HG03378 (cell line): ENCODE measurements around the gene LRRC45.
"Not testable (repeated sequence)": the region's sequence is repeated elsewhere in the genome, so short reads cannot be mapped to it uniquely, and the experiment has no call there.

Experiments
- ATAC-seq: cut with Tn5 transposase; IDR thresholded peaks from one replicate; pipeline ENCODE4 v1.9.1; 2021; ENCODE audit warnings: mild to moderate bottlenecking, moderate library complexity; ENCODE audit not compliant: unreplicated experiment

Gene LRRC45

DNA sequence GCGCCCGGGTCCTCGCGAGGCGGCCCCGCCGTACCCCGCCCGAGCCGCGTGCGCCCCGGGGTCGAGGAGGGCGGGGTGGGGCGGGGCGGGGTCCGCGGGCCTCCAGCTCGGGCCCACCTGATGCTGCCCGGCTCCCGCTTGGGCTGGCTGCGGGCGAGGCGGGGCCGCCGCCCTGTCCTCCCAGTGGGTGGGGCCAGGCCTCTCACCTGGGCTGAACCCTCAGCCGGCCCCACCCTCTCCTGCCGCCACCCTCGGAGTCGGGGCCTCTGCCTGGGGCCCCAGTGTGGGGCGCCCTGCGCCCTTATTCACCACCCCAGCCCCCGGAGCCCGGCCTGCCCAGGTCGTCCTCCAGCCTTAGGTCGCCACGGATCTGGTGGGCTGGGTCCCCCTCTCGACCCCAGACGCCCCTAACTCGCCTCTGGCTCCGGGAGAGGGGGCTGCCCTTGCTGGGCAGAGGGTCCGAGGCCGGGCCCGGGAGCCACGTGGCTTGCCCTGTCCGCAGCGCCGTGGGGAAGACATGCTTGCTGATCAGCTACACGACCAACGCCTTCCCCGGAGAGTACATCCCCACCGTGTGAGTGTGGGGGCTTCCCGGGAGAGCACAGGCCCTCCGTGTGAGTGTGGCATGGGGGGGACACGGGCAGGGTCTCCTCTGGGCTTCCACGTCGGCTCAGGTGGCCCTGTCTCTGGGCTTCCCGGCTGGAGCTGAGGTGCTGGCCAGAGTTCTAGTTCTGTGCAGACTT lies 9.0 kb downstream of the LRRC45 start:
- no peak for ATAC-seq

DNA sequence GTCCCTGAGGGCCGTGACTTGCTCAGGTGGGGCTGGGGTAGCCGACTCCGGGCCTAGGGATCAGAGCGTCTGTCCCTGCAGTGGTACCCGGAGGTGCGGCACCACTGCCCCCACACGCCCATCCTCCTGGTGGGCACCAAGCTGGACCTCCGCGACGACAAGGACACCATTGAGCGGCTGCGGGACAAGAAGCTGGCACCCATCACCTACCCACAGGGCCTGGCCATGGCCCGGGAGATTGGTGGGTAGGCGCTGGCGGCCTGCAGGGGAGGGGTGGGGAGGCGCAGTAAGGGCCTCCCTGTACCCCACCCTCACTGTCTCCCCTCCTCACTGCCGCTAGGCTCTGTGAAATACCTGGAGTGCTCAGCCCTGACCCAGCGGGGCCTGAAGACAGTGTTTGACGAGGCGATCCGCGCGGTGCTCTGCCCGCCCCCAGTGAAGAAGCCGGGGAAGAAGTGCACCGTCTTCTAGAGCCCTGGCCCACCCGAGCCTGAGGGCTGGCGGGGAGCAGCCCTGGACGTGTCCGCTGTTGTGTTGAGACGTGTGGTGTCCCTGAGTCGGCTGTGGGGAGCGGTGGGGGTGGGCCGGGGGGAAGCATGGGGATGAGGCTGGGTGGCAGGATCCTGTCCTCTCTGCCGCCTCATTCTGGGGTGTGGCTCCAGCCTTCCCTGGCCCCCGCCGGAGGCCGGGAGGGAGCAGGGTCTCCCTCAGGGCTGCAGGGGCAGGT lies 10.4 kb downstream of the LRRC45 start:
- no peak for ATAC-seq

DNA sequence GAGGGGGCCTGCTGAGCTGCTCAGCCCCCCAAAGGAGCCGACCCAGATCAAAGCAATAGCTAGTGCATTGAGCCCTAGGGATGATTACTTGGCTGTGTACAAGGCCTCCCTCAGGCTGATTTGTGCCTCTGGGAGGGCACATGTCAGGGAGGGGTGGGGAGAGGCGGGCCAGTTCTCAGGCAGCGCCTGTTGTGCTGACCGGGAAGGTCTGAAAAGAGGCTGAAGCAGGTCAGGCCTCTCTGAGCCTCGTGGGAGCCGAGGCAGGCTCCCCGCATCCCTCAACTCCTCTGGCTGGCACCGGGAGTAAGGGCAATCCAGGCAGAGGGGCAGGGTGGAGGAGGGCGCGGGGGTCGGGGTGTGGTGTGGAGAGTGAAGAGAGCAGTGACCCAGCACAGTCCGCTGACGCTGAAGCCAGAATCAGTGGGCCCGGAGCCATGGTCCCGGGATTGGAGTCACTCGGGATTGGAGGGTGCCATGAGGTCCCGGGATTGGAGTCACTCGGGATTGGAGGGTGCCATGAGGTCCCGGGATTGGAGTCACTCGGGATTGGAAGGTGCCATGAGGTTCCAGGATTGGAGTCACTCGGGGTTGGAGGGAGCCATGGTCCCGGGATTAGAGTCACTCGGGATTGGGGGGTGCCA lies 11.4 kb downstream of the LRRC45 start:
- no peak for ATAC-seq

DNA sequence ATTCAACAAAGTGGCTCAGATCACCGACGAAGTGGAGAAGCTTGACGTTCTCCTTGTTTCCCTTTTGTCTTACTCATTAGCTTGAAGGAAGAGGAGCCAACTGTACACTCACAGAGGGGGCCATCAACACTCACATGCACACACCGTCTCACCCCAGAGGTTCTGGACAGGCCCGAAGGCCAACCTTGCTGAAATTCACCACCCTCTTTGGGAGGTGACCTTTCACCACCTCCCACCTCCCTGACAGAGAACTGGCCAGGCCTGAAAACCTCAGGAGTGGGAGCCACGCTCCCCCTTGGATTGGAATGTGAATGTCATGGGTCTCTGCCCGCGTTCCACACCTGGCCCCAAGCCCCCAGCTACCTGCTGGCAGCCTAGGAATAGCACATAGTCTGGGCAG lies 12.4 kb downstream of the LRRC45 start:
- no peak for ATAC-seq

DNA sequence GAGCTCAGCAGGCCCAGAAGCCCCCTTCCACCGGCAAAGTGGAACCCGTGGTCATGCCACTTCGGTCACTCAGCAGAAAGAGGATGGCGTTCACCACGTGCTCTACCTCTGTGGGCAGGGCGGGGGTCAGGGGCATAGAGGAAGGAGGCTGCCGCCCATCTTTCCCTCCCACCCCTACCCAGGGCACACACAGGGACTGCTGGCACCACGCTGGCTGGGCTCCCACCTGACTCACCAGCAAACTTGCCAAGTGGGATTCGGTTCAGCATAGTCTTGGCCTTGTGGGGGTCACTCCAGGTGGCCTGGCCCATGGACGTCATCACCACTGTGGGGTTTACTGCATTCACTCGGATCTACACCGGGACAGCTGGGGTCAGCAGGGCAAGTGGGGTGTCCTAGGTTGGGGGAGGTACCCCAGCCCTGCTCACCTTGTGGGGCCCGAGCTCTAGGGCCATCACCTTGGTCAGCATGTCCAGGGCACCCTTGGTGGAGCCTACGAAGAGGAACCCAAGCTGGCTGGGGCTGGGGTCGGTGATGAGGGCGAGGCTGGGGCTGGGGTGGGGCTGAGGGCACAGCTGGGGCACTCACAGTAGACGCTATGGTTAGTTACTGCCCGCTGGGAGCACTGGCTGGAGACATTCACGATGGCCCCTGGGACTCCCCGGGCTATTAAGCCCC lies 13.0 kb downstream of the LRRC45 start:
- no peak for ATAC-seq

DNA sequence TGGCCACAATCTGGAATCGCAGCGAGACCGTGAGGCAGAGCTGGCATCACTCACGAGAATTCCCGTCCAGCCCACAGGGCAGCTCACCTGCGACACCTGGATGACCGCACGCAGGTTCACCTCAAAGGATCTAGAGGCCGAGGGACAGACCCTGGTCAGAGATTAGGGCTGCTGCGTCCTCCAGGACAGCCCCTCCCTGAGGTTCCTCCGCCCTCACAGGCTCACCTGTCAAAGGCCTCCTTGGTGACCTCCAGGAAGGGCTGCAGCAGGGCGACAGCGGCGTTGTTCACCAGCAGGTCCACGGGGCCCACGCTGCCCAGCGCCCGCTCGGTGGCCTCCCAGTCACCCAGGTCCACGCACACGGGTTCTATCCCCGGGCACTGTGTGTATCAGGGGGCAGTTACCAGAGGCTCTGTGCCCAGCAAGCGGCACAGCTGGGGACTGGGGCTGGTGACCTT lies 13.6 kb downstream of the LRRC45 start:
- ATAC-seq, result no peak

DNA sequence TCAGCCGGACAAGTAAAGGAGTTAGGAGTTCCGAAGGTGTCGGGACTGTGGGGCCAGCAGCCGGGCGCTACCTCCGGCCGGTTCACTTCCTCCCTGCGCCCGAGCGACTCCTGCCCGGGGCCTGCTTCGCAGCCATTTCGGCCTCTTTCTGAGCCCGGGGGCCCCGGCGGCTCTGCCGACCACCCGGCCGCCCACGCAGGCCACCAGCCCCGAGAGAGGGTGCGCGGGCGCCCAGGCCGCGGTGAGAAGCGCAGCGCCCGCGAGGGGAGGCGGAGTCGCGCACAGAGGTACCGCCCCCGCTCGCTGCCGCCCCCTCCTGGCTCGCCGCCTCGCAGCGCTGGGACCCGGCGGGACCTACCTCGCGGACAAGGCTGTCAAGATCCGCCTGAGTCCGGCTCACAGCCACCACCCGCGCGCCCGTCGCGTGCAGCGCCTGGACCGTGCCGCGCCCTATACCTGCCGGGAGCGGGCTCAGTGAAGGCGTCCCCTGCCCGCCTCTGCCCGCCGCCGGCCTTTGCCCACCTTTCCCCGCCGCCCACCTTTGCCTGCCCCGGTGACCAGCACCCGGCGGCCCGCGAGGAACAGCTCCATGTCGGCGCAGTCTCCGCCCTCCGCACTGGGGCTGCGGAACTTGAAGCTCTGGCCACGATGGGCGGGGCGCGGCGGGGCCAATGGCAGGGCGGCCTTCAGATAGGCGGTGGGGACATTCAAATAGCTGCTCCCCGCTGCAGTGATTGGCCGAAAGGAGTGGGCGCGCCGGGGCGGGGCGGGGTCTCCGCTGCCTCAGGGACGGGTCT lies 14.2 kb downstream of the LRRC45 start, which contains the start of gene DCXR:
Gene DCXR, minus strand, starts transcription at position 606 of the 797 bp plus-strand sequence. Its CDS starts 15 bp downstream, at position 591.
- ATAC-seq, result peak; percentile 85

DNA sequence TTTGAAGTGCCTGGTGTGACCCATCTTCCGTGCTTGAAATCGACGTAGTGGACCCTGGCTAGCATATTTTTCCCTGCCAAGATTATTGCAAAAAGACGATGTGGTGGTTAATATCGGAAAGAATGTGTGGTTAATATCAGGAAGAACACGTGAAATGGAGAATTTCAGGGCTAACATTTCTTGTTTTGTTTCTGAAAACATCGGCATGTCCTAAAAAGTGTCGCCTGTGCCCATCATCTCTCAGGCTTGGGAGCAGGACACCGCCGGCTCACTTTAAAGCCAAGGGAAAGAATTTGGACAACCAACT lies 14.7 kb downstream of the LRRC45 start:
- no peak for ATAC-seq

DNA sequence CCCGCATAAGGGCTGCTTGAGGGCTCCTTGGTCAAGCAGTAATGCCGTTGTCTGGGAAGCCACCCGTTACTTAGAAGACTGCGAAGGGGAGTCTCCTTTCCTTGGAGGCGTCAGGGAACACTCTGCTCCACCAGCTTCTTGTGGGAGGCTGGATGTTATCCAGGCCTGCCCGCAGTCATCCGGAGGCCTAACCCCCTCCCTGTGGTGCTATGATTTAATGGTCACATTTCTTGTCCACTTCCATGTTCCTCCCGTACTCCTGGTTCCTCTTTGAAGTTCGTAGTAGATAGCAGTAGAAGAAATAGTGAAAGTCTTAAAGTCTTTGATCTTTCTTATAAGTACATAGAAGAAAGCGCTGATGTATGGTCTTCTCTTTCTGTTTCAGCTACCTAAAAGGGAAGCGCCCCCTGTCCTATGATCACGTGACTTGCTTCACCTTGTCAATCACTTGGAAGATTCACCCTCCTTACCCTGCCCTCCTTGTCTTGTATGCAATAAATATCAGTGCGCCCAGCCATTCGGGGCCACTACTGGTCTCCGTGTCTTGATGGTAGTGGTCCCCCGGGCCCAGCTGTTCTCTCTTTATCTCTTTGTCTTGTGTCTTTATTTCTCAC lies 15.8 kb downstream of the LRRC45 start:
- not testable (repeated sequence) for ATAC-seq

DNA sequence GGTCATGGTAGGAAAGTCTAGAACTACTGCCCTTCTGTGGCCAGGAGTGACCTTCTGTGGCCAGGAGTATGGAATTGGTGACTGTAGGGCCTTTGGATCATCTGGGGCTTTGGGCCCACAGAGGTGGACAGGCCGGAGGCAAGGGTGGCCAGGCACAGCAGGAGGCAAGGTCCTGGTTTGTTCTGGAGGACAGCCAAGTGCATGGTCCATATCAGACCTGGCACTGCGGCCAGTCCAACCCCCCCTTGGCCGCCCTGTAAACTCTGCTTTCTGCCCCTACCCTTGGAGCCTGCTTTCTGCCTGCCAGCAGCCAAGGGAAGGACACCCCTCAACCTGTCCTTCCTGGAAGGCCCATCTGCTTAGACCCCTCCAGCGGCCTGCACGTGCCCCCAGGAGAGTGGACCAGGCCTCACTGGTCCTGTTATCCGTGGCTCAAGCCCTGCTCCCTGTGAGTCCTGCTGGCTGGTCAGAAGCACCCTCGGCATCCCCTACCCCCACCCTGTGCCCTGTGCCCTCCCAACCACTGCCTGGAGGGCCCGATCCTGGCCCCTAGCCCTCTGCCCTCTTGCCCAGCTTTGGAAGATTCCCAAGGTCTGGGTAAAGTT lies 16.7 kb downstream of the LRRC45 start:
- no peak for ATAC-seq

DNA sequence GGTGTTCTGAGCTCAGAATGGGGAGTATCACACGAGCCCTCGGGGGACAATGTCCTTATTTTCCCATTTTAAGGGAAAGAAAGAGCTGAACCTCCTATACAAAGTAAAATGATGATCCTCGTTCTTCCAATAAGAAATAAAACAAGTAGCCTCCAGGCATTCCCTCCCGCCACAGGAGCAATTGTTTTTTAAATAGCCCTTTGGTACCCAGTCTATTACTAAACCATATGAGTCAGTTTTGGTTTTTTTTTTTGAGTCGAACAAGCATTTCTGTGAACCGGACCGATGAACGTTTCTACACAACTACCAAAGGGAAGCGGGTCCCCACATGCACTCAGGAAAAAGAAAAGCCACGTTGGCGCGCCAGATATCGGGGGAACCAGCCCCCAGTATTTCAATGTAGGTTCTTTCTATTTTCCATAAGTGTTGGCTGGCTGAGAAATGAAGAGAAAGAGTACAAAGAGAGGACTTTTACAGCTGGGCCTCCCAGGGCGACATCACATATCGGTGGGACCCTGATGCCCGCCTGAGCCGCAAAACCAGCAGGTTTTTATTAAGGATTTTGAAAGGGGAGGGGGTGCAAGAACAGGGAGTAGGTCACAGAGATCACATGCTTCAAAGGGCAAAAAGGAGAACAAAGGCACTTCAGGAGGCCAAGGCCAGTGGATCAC lies 18.2 kb downstream of the LRRC45 start:
- no peak for ATAC-seq

DNA sequence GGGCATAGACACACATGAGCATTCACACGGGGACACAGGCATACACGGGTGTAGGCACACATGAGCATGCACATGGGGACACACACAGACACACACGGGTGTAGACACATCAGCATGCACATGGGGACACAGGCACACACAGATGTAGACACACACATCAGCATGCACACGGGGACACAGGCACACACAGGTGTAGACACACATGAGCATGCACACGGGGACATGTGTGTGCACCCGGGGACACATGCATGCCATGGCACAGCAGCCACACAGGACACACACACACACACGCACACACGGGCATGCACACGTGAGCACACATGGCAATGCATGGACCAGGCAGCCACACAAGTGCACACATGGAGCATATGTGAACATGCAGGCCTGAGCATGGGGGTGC lies 19.5 kb downstream of the LRRC45 start:
- ATAC-seq, result no peak

DNA sequence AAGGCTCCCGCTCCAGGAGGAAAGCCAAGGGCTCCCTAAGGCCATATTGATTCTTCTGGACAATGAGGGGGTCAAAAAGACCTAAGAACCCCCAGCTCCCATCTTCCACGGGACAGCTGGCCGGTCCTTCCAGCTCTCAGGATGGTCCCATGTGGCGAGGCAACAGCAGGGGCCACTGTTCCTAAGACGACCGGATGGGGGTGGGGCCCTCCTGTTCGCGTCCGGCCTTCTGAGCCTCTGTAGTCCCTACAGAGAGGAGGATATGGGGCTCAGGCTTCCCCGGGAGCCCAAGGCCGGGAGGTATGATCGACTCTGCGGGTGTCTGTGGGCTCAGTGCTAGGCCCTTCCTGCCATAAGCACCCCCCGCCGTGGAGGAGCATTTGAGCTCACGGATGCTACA lies 20.4 kb downstream of the LRRC45 start:
- ATAC-seq, result no peak

DNA sequence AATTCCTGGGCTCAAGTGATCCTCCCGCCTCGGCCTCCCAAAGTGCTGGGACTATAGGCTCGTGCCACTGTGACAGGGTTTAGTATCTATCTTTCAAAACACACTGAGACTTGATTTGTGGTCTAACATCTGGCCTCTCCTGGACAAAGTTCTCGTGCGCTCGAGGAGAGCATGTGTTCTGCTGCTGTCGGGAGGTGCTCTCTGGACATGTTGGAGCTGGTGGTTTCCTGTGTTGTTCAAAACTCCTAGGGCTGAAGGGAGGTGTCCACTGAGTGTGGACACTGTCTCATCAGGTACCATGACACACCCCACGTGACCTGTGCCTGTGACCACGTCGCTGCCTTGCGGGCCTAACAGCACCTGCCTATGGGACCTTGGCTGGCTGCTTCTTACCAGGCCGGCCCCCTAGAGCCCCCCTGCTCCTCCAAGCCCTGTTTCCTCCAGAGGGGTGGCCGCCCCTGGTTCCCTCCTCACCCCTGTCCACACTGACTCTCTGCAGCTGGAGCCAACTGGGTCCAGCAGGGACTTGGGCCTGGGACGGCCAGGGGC lies 22.9 kb downstream of the LRRC45 start:
- ATAC-seq, result no peak

DNA sequence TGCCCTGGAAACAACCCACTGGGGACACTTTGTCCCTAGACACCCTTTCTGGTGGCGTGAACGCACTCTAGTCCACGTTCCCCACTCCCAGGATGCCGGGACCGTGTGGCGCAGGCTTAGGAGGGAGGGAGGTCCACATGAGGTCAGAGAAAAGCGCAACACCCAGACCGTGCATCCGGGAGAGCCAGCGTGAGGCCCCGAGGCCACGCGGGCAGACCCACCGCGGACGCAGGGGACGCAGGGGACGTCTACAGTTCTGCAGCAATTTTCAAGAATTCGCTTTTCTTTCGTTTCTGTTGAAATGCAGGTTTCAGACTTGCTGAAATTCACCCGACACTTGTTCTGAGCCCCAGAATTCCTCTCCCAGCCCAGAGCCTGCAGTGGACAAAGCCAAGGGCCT lies 23.8 kb downstream of the LRRC45 start:
- ATAC-seq, result no peak

DNA sequence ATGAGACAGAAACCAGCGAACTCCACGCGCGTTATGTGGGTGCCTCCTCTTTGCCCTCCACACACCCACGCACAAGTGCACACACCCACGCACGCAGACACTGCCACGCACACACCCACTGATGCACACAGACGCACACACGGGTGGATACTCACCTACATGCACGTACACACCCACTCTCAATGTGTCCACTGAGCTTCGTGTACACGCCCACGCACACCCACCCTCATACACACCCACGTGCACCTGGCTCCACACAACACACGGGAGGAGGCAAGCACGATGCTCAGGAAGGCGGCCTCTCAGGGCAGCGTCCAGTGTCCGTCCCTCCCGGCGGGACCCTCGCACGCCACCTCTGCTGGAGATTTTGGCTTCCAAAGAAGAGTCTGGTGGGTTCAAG lies 24.3 kb downstream of the LRRC45 start:
- ATAC-seq, result no peak

DNA sequence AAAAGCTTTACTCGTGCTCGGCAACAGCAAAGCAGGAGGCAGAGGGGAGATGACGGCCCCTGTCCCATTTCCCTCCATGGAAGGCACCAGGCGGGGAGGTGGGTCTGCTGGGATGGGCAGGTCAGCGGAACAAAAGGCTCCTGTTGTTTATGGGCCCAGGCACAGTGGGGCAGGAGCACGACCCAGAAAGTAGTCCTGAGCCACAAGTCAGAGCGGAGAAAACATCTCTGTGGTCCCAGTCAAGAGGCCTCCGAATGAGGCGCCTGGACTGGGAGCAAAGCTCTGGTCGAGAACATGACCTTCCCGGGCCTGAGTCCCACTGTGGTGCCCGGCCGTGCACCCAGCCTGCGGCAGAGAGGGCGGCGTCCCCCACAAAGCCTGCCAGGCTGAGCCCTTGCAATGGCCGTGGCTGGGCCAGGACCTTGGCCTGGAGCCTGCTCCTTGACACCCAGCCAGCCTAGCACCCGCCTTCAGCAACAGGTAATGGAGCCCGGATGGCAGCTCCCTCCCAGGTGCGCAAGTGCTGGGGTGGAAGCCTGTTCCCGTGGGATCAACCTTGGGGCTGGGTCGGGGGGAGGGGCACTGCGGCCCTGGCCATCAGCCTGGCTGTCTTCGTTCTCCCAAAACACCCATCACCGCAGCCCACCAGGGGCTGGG lies 24.9 kb downstream of the LRRC45 start:
- no peak for ATAC-seq

DNA sequence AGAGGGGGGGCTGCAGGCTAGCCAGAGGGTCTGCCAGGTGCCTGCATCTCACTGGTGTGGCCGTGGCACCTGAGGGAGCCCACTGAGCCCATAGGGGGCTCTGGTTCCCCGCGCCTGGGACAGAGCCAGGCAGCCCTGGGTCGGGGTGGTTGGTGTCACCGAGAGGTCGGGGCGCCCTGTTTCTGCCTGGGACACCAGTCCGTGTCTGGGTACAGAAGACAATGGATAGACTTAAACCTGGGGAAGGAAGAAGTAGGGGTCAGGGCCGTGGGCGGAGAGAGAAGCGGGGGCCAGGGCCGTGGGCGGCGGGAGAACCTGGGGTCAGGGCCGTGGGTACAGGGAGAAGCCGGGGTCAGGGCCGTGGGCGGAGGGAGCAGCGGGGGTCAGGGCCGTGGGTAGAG lies 25.5 kb downstream of the LRRC45 start:
- no peak for ATAC-seq
